Sigmoid colon (tissue), 7 donors: ENCODE measurements around the gene POU2F3. TPM values are rescaled to one million over a fixed set of nuclear protein-coding genes. Genes with fewer than 3 reads are reported as not detected.

Experiments
- DNase-seq: peaks from one replicate; pipeline ENCODE4 v3.0.0-alpha.2; 2019
- H3K27ac ChIP-seq, 4 donors: fragments of 200-600 bp; sonication (generic); one replicate each; pipeline ENCODE4 v1.5.1; 2016 to 2019; ENCODE audit warnings: mild to moderate bottlenecking in 1 of 4
- H3K27me3 ChIP-seq, 3 donors: fragments of 200-600 bp; sonication (generic); one replicate each; pipeline ENCODE4 v1.5.1; 2019; ENCODE audit warnings: mild to moderate bottlenecking in 1 of 3
- H3K36me3 ChIP-seq, 4 donors: fragments of 200-600 bp; sonication (generic); one replicate each; pipeline ENCODE4 v1.5.1; 2016 to 2019
- H3K4me1 ChIP-seq, 4 donors: fragments of 200-600 bp; sonication (generic); one replicate each; pipeline ENCODE4 v1.5.1; 2017 to 2019
- H3K4me3 ChIP-seq, 4 donors: fragments of 200-600 bp; sonication (generic); one replicate each; pipeline ENCODE4 v1.5.1; 2017 to 2019; ENCODE audit warnings: mild to moderate bottlenecking in 2 of 4, moderate library complexity in 1 of 4
- H3K9me3 ChIP-seq, 4 donors: fragments of 200-600 bp in 3 of 4; sonication (generic) in 3 of 4; one replicate each; pipeline versions ENCODE4 v1.5.1 to v1.6.1; 2013 to 2019
- EP300 ChIP-seq, 4 donors: sonication (generic); formaldehyde crosslinking; IDR thresholded peaks; one replicate each; pipeline ENCODE4 v1.6.1; 2017; ENCODE audit warnings: antibody characterized with exemption in 4 of 4
- POLR2A ChIP-seq, 2 donors: fragments of 450-650 bp; IDR thresholded peaks; one replicate each; pipeline ENCODE4 v1.6.1; 2016; ENCODE audit warnings: antibody characterized with exemption in 2 of 2, mild to moderate bottlenecking in 2 of 2, moderate library complexity in 2 of 2
- POLR2AphosphoS5 ChIP-seq, 4 donors: sonication (generic); formaldehyde crosslinking; IDR thresholded peaks; one replicate each; pipeline ENCODE4 v1.6.1; 2017; ENCODE audit warnings: antibody characterized with exemption in 4 of 4
- WGBS, 2 donors: extraction: QIAGEN DNeasy Blood & Tissue Kit; methylation state at CpG; one replicate each; pipeline ENCODE4 v1.1.7; 2013; 5-methylcytosine and 5-hydroxymethylcytosine counted together
- intact Hi-C: fragments of 100-400 bp; cut with DNase I; formaldehyde crosslinking; loops from one replicate; pipeline ENCODE4 v1.15.1; 2023
- polyA plus RNA-seq, 3 donors: library from polyadenylated mRNA; stranded (reverse); fragments of 200-250 nt; gene quantifications; one replicate each; pipeline ENCODE4 v1.2.3, GENCODE V29; 2013
- total RNA-seq, 4 donors: library from RNA; depleted of rRNA; stranded (reverse); fragments of >200 nt; gene quantifications; one replicate each; pipeline ENCODE4 v1.1.0, GENCODE V29; 2016
- TF ChIP-seq, protein P1 (sequence below), 4 experiments: fragments of 450-650 bp in 3 of 4; fragments of 200-600 bp in 1 of 4; IDR thresholded peaks; one replicate each; pipeline ENCODE4 v1.5.1; 2016 to 2019; ENCODE audit warnings: antibody characterized with exemption in 4 of 4, mild to moderate bottlenecking in 3 of 4, moderate library complexity in 2 of 4
- donor health status: healthy with polysubstance abuse.
- donor health status: Bipolar disorder and iron deficiency.
- donor health status: healthy.

Gene POU2F3
- total and polyA plus RNA-seq, 7 donors, result 0.92 to 1.8 (median 1.3) TPM; not detected in 4

DNA sequence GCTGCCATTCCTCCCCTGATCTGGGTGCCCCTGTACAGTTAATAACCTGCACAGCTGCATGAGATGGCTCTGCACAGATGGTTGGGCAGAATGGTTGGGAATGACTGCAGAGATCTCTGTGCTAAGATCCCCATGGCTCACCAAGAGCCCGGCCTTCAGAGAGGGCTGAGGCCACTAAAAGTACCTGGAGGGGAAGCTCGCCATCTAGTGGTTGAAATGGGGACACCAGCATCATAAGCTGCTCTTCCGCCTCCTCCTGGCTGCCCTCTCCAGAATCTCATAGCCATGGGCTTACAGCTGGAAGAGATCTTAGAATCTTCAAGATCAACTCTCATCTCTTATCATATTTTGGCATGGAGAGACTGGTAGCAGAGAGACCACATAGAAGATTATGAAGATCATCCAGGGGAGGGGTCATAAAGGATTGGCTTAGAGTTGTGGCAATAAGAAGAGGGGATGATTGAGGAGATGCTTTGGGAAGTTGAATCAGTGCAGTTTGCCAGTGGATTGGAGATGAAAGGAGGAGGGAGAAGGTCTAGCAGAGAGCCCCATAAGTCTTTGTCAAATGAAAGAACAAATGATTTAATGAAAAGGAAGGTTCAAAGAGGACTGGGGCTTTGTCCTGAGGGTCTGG is 63.2 kb downstream of the POU2F3 start:
- H3K4me3 ChIP-seq, result no peak overlapping the region
- no peaks in the 10 kb centered on the region for H3K4me1 ChIP-seq
- TF ChIP-seq, protein P1, sequence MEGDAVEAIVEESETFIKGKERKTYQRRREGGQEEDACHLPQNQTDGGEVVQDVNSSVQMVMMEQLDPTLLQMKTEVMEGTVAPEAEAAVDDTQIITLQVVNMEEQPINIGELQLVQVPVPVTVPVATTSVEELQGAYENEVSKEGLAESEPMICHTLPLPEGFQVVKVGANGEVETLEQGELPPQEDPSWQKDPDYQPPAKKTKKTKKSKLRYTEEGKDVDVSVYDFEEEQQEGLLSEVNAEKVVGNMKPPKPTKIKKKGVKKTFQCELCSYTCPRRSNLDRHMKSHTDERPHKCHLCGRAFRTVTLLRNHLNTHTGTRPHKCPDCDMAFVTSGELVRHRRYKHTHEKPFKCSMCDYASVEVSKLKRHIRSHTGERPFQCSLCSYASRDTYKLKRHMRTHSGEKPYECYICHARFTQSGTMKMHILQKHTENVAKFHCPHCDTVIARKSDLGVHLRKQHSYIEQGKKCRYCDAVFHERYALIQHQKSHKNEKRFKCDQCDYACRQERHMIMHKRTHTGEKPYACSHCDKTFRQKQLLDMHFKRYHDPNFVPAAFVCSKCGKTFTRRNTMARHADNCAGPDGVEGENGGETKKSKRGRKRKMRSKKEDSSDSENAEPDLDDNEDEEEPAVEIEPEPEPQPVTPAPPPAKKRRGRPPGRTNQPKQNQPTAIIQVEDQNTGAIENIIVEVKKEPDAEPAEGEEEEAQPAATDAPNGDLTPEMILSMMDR (IDR thresholded peaks at IDR 0.05), result peak; percentile 64 to 81 (median 72)
- no peak for TF ChIP-seq POLR2A (IDR thresholded peaks at IDR 0.05)
- H3K27ac ChIP-seq, result no peak overlapping the region
- WGBS, 2 donors, result 15 to 20% methylated on average over 3 of the region's 3 CpGs
- no peaks in the 10 kb centered on the region for H3K9me3 ChIP-seq
- intact Hi-C loops, result loop anchor here (1.0 to 5.0 kb wide), 3 partner anchors 68 to 636 kb away; no protein-coding TSS in a partner anchor
- no peaks in the 10 kb centered on the region for H3K36me3 ChIP-seq
- no peaks in the 10 kb centered on the region for H3K27me3 ChIP-seq
- DNase-seq, result peak; percentile 79

DNA sequence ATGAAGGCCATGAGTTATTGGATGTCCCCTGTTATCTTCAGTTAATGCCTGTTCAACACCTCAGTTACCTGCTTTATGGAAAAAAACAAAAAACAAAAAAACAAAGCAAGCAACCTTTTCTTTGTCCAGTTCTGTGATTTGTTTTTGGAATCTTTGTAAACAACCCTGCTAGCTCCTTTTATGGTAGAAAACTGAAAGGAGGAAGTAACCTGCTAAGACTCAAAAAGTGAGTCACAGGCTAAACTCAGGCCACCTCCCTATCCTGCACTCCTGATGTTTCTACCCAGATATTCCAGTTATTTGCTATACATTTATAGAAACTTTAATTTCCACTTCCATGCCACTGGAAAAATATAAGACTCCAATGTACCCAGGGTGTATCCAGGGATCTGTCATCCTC is 64.6 kb downstream of the POU2F3 start:
- Histone ChIP-seq H3K9me3 (no peaks in the 10 kb centered on the region), H3K27me3 (no peaks in the 10 kb centered on the region), H3K36me3 (no peaks in the 10 kb centered on the region), H3K4me1 (no peaks in the 10 kb centered on the region), H3K27ac (no peak overlapping the region), H3K4me3 (no peak overlapping the region)
- intact Hi-C loops, result loop anchor here (5.0 kb wide), 1 partner anchor 637 kb away; no protein-coding TSS in a partner anchor
- no peak for TF ChIP-seq EP300 (IDR thresholded peaks at IDR 0.05)
- TF ChIP-seq, protein P1 (IDR thresholded peaks at IDR 0.05), result no peak
- DNase-seq, result no peak

DNA sequence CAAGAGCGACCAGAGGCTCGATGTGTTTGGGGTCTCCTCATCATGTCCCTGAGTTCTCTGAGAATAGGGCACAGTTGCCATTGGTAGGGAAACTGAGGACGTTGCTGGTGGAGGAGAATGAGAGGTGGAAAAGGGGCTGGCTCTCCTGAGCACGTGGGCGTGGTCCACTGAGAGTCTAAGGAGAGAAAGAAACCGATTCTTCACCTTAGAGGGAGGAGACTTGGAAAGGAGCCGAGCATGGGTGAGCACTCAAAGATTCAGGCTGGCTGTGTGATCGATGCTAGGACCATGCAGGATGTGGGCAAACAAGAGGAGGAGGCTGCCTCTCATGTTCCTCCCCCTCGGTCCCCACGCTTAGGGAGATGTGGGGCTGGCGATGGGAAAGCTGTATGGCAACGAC is 65.3 kb downstream of the POU2F3 start:
- H3K36me3 ChIP-seq, result no peaks in the 10 kb centered on the region
- intact Hi-C loops, result no loop called here
- no peak overlapping the region for H3K27ac ChIP-seq
- no peak overlapping the region for H3K4me3 ChIP-seq
- WGBS, 2 donors, result 54 to 78% methylated on average over 12 of the region's 12 CpGs
- H3K4me1 ChIP-seq, result no peaks in the 10 kb centered on the region
- H3K9me3 ChIP-seq, result no peaks in the 10 kb centered on the region
- no peak for DNase-seq
- TF ChIP-seq, protein P1 (IDR thresholded peaks at IDR 0.05), result no peak
- TF ChIP-seq EP300 (IDR thresholded peaks at IDR 0.05) (no peak), POLR2AphosphoS5 (IDR thresholded peaks at IDR 0.05) (no peak), POLR2A (IDR thresholded peaks at IDR 0.05) (no peak)
- no peaks in the 10 kb centered on the region for H3K27me3 ChIP-seq

DNA sequence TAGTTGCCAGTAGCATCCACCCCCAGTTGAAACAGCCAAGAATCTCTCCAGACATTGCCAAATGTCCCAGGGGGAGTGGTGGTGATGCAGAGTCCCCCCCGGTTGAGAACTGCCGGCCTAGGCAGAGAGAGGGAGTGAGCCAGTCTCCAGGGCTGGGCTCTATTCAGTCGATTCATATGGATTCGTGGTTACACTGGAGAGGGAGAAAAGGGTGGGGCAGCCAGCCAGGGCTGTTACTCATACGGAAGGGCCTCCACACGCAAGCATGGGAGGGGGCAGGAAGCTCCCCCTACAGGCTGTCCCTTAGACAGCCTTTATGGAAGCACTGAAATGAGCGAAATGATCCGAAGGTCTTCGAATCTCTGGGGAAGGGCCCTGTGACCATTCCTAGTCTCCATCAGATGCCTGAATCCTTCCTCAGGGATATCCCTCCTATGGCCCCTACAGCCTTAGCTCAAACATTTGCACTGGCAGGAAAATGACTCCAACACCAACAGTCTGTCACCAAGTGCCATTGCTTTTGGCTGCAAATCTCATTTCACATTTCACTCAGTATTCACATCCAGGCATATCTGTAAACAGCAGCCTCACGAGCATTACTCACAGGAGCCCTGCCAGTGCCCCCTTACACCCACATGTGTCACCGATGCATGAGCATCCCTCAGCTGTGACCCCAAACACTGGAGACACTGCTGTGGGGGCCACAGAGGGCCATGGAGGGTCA is 66.7 kb downstream of the POU2F3 start:
- no peaks in the 10 kb centered on the region for H3K27me3 ChIP-seq
- no peak for TF ChIP-seq POLR2AphosphoS5 (IDR thresholded peaks at IDR 0.05)
- TF ChIP-seq, protein P1 (IDR thresholded peaks at IDR 0.05), result no peak
- TF ChIP-seq POLR2A (IDR thresholded peaks at IDR 0.05), result no peak
- no peak for TF ChIP-seq EP300 (IDR thresholded peaks at IDR 0.05)
- no peak overlapping the region for H3K4me3 ChIP-seq
- H3K9me3 ChIP-seq, result no peaks in the 10 kb centered on the region
- no peaks in the 10 kb centered on the region for H3K4me1 ChIP-seq
- H3K36me3 ChIP-seq, result no peaks in the 10 kb centered on the region
- intact Hi-C loops, result no loop called here
- no peak for DNase-seq
- no peak overlapping the region for H3K27ac ChIP-seq
- WGBS, 2 donors, result 38 to 65% methylated on average over 11 of the region's 11 CpGs
